ENCODE results near the gene ARMH1.

DNA sequence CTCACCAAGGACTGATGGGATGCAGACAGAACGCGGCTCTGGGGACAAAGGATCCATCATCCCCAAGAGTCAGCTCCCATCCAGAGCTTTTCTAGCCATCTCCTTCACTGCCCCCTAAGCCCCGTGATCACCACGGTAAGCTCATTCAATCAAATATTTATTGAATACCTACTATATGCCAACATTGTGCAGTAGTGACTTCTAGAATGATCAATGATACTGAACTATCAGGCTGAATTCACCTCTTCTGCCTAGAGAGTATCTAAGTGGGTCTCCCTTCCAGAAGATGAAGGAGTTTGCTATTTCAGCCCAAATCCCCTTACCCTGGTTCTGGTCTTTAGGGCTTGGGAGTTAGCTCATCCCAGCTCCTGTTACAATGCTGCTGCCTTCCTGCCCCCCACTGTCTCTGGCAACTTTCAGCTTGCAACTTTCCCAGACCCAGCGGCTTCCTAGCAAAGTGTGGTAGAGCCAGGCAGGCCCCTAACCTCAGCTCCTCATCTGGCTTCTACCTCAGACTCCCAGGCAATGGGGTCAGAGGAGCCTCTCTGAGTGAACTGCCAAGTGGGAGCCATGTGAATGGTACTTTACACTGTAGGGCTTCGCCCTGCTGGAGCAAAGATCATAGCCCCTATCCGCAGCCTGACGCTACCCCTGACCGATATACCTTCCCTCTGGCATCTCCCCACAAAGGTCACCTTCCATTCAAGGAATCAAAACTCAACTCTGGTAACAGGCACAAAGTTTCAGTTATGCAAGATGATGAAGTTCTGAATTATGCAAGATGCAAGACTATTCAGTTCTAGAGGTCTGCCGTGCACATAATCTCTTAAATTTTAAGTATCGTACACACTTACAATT lies 21.2 kb upstream of the ARMH1 start:
- TF ChIP-seq FOXM1 (IDR thresholded peaks at IDR 0.05; ENCODE audit: low read depth) (no peak), FOXJ3 (CRISPR knock-in tag; IDR thresholded peaks at IDR 0.05) (no peak), POLR2AphosphoS5 (IDR thresholded peaks at IDR 0.05; ENCODE audit: low read depth, low read length) (no peak), EZH2phosphoT487 (IDR thresholded peaks at IDR 0.05; ENCODE audit: borderline replicate concordance, low read depth) (no peak), GATA2 (CRISPR knock-in tag; IDR thresholded peaks at IDR 0.05) (no peak), TAF1 (IDR thresholded peaks at IDR 0.05; ENCODE audit: borderline replicate concordance, low read depth, low read length) (no peak)
- TF ChIP-seq, protein P1, sequence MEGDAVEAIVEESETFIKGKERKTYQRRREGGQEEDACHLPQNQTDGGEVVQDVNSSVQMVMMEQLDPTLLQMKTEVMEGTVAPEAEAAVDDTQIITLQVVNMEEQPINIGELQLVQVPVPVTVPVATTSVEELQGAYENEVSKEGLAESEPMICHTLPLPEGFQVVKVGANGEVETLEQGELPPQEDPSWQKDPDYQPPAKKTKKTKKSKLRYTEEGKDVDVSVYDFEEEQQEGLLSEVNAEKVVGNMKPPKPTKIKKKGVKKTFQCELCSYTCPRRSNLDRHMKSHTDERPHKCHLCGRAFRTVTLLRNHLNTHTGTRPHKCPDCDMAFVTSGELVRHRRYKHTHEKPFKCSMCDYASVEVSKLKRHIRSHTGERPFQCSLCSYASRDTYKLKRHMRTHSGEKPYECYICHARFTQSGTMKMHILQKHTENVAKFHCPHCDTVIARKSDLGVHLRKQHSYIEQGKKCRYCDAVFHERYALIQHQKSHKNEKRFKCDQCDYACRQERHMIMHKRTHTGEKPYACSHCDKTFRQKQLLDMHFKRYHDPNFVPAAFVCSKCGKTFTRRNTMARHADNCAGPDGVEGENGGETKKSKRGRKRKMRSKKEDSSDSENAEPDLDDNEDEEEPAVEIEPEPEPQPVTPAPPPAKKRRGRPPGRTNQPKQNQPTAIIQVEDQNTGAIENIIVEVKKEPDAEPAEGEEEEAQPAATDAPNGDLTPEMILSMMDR (IDR thresholded peaks at IDR 0.05) = no peak
- TF ChIP-seq, protein P2, sequence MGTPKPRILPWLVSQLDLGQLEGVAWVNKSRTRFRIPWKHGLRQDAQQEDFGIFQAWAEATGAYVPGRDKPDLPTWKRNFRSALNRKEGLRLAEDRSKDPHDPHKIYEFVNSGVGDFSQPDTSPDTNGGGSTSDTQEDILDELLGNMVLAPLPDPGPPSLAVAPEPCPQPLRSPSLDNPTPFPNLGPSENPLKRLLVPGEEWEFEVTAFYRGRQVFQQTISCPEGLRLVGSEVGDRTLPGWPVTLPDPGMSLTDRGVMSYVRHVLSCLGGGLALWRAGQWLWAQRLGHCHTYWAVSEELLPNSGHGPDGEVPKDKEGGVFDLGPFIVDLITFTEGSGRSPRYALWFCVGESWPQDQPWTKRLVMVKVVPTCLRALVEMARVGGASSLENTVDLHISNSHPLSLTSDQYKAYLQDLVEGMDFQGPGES (IDR thresholded peaks at IDR 0.05; ENCODE audit: low read depth, low read length) = no peak
